Measurements from ENCODE around the gene FAAP20.

Gene FAAP20

GRCh38 chr1:2230781-2231531 is 36.4 kb upstream of the FAAP20 start:
- DNase-seq (ENCODE audit: low read depth), result no peak

- DNase-seq (ENCODE audit: low read depth), result no peak
Observed at GRCh38 chr1:2229911-2230731, 35.5 kb upstream of the FAAP20 start.

- DNase-seq (ENCODE audit: low read depth), result peak; percentile 57
Observed at GRCh38 chr1:2229037-2229864, 34.7 kb upstream of the FAAP20 start.

GRCh38 chr1:2228694-2229036 is 34.1 kb upstream of the FAAP20 start:
- no peak for DNase-seq (ENCODE audit: low read depth)

- no peak for DNase-seq (ENCODE audit: low read depth)
Observed at GRCh38 chr1:2228157-2228594, 33.6 kb upstream of the FAAP20 start, which contains the start of gene SKI. Gene SKI, plus strand, starts transcription at chr1:2228319. Its CDS starts 448 bp downstream, at chr1:2228767.

GRCh38 chr1:2227346-2228156 is 33.0 kb upstream of the FAAP20 start:
- DNase-seq (ENCODE audit: low read depth), result peak; percentile 98

GRCh38 chr1:2226525-2227345 is 32.2 kb upstream of the FAAP20 start:
- DNase-seq (ENCODE audit: low read depth), result no peak

- no peak for DNase-seq (ENCODE audit: low read depth)
Observed at GRCh38 chr1:2224631-2225428, 30.3 kb upstream of the FAAP20 start.

- no peak for DNase-seq (ENCODE audit: low read depth)
Observed at GRCh38 chr1:2224170-2224584, 29.6 kb upstream of the FAAP20 start.

- no peak for DNase-seq (ENCODE audit: low read depth)
Observed at GRCh38 chr1:2221271-2221670, 26.7 kb upstream of the FAAP20 start.

GRCh38 chr1:2216767-2217058 is 22.1 kb upstream of the FAAP20 start:
- no peak for DNase-seq (ENCODE audit: low read depth)

GRCh38 chr1:2215909-2216766 is 21.6 kb upstream of the FAAP20 start:
- no peak for DNase-seq (ENCODE audit: low read depth)

- no peak for DNase-seq (ENCODE audit: low read depth)
Observed at GRCh38 chr1:2215329-2215728, 20.8 kb upstream of the FAAP20 start.

GRCh38 chr1:2214541-2215241 is 20.1 kb upstream of the FAAP20 start:
- no peak for DNase-seq (ENCODE audit: low read depth)

- DNase-seq (ENCODE audit: low read depth), result no peak
Observed at GRCh38 chr1:2213576-2214505, 19.3 kb upstream of the FAAP20 start.

GRCh38 chr1:2212532-2213491 is 18.2 kb upstream of the FAAP20 start:
- no peak for DNase-seq (ENCODE audit: low read depth)
